ENCODE measurements around the gene GDF2.

GRCh38 chr10:47364366-47364765 lies 42.1 kb downstream of the GDF2 start:
- TF ChIP-seq EZH2 (IDR thresholded peaks at IDR 0.05) (no peak), POLR2AphosphoS5 (IDR thresholded peaks at IDR 0.05; ENCODE audit: borderline replicate concordance, low read depth, low read length) (no peak)
